ENCODE data around the gene WNT8A.

- TF ChIP-seq CTCF (IDR thresholded peaks at IDR 0.05), result no peak
- no peak for TF ChIP-seq POLR2A (IDR thresholded peaks at IDR 0.05)
Measured at GRCh38 chr5:138115254-138115653, 31.4 kb downstream of the WNT8A start.
